ENCODE measurements around the gene VASH2. TPM values are rescaled to one million over a fixed set of nuclear protein-coding genes. Genes with fewer than 3 reads are reported as not detected.

Gene VASH2
- total RNA-seq, 1 donor from 2014 or later, result 27.4 TPM

DNA sequence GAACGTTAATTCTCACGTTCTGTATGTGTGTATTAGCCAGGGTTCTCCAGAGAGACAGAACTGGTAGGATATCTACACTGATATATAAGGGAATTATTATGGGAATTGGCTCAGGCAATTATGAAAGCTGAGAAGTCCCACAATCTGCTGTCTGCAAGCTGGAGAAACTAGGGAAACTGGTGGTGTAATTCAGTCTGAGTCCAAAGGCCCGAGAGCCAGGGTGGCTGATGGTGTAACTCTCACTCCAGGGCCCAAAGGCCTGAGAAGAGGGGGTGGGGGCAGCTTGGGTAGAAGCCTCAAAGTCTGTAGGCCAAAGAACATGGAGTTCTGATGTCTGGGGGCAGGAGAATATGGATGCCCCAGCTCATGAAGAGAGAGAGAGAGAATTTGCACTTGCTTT, 13.3 kb upstream of the VASH2 start:
- H3K27me3 Mint-ChIP-seq, result no peaks in the 10 kb centered on the region

DNA sequence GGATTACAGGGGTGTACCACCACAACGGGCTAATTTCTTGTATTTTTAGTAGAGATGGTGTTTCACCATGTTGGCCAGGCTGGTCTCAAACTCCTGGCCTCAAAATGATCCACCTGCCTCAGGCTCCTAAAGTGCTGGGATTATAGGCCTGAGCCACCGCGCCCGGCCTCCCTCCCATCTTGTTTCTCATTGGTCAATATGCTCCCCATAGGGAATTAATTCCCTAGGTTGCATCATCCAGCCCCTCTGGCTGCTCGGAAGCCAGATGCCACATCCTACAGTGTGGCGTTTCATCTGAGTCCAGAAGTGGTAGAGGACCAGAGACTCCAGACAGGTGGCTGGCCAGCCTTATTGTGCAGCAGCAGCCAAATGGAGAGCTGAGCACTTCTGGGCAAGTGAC, 11.5 kb upstream of the VASH2 start:
- TF ChIP-seq, protein P1, sequence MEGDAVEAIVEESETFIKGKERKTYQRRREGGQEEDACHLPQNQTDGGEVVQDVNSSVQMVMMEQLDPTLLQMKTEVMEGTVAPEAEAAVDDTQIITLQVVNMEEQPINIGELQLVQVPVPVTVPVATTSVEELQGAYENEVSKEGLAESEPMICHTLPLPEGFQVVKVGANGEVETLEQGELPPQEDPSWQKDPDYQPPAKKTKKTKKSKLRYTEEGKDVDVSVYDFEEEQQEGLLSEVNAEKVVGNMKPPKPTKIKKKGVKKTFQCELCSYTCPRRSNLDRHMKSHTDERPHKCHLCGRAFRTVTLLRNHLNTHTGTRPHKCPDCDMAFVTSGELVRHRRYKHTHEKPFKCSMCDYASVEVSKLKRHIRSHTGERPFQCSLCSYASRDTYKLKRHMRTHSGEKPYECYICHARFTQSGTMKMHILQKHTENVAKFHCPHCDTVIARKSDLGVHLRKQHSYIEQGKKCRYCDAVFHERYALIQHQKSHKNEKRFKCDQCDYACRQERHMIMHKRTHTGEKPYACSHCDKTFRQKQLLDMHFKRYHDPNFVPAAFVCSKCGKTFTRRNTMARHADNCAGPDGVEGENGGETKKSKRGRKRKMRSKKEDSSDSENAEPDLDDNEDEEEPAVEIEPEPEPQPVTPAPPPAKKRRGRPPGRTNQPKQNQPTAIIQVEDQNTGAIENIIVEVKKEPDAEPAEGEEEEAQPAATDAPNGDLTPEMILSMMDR (conservative IDR thresholded peaks at IDR 0.05), result no peak
- DNase-seq (ENCODE audit: extremely low spot score, unreplicated experiment), result no peak
- Mint-ChIP-seq H3K36me3 (no peaks in the 10 kb centered on the region), H3K9me3 (peaks cover 7% of the 10 kb centered on the region), H3K4me1 (ENCODE audit: unreplicated experiment) (no peaks in the 10 kb centered on the region), H3K27me3 (no peaks in the 10 kb centered on the region), H3K4me3 (no peak overlapping the region), H3K27ac (no peak overlapping the region)

More for the DNA sequence above, 13.3 kb upstream of the VASH2 start:
- TF ChIP-seq, protein P1 (conservative IDR thresholded peaks at IDR 0.05), result no peak
- Mint-ChIP-seq H3K36me3 (no peaks in the 10 kb centered on the region), H3K4me1 (ENCODE audit: unreplicated experiment) (no peaks in the 10 kb centered on the region), H3K27ac (no peak overlapping the region), H3K4me3 (no peak overlapping the region), H3K9me3 (peaks cover 7% of the 10 kb centered on the region)
- no peak for DNase-seq (ENCODE audit: extremely low spot score, unreplicated experiment)

DNA sequence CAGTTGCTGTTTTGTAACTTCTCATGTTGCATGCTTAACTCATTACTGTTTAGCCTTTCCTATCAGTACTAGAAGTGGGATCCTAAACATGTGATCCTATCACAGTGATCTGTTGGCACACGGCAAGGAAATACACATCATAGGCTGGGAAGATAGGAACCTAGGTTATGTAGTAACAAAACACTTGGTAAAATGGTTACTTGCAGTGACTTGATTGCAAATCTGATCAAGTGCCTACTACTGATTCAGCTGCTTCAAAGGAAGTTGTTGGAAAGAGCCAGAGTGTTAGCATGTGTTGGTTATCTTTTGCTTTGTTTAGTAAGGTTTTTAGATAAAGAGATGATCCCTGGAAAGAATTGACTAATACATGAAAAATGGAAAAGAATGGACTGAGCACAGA, 8.9 kb upstream of the VASH2 start:
- no peak overlapping the region for H3K4me3 Mint-ChIP-seq
- TF ChIP-seq, protein P1 (conservative IDR thresholded peaks at IDR 0.05), result no peak
- no peaks in the 10 kb centered on the region for H3K27me3 Mint-ChIP-seq
- H3K9me3 Mint-ChIP-seq, result peaks cover 7% of the 10 kb centered on the region
- no peak overlapping the region for H3K27ac Mint-ChIP-seq
- no peak for DNase-seq (ENCODE audit: extremely low spot score, unreplicated experiment)
- no peaks in the 10 kb centered on the region for H3K36me3 Mint-ChIP-seq
- peaks cover 6% of the 10 kb centered on the region for H3K4me1 Mint-ChIP-seq (ENCODE audit: unreplicated experiment)

DNA sequence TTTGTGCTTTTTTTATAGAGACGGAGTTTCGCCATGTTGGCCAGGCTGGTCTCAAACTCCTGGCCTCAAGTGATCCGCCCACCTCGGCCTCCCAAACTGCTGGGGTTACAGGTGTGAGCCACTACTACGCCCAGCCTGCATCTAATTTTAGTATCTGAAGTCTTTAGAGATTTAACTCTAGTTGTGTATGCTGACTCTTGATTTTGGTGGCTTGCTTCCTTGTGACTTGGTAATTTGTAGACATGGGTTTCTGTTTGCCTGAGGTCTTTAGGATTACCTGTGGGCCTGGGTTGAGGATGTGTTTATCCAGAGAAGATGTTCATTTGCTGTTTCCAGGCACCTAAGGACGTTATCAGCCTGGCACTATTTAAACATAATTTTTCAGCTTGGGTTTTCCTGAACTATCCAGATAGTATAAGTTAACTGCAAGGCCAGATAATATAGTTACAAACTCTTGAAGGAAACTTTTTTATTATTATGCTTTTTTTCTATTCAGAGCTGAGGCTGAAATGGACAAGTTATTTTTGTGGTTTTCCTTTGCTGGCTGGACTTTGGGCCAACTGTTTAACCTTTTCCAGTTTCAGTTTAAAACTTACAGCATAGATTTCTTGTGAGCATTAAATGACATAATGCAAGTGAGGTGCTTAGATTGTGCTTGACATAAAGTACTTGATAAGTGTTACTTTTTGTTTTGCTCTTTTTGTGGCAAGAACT, 7.5 kb upstream of the VASH2 start:
- Mint-ChIP-seq H3K27ac (no peak overlapping the region), H3K9me3 (peaks cover 7% of the 10 kb centered on the region), H3K36me3 (no peaks in the 10 kb centered on the region), H3K4me3 (no peak overlapping the region), H3K4me1 (ENCODE audit: unreplicated experiment) (peaks cover 6% of the 10 kb centered on the region), H3K27me3 (no peaks in the 10 kb centered on the region)
- TF ChIP-seq, protein P1 (conservative IDR thresholded peaks at IDR 0.05), result no peak
- DNase-seq (ENCODE audit: extremely low spot score, unreplicated experiment), result no peak

DNA sequence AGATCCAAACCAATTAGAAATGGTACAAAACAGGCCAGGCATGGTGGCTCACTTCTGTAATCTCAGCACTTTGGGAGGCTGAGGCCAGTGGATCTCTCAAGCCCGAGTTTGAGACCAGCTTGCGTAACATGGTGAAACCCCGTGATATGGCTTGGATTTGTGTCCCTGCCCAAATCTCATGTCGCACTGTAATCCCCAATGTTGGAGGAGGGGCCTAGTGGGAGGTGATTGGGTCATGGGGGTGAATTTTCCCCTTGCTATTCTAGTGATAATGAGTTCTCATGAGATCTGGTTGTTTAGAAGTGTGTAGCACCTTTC, 7.0 kb upstream of the VASH2 start:
- H3K36me3 Mint-ChIP-seq, result no peaks in the 10 kb centered on the region

More for the DNA sequence above, 7.0 kb upstream of the VASH2 start:
- Mint-ChIP-seq H3K4me3 (no peak overlapping the region), H3K27ac (no peak overlapping the region), H3K4me1 (ENCODE audit: unreplicated experiment) (peaks cover 6% of the 10 kb centered on the region), H3K9me3 (peaks cover 7% of the 10 kb centered on the region), H3K27me3 (no peaks in the 10 kb centered on the region)
- no peak for DNase-seq (ENCODE audit: extremely low spot score, unreplicated experiment)
- TF ChIP-seq, protein P1 (conservative IDR thresholded peaks at IDR 0.05), result no peak
